HG02610 (cell line): Measurements from ENCODE around the gene C1orf198.

ENCODE experiments used
- ATAC-seq: cut with Tn5 transposase; IDR thresholded peaks from one replicate; pipeline ENCODE4 v1.9.1; 2021; ENCODE audit warnings: mild to moderate bottlenecking, moderate library complexity; ENCODE audit not compliant: unreplicated experiment

C1orf198 gene

GRCh38 chr1:230836793-230837192 is 31.5 kb downstream of the C1orf198 start:
- ATAC-seq = no peak

GRCh38 chr1:230836347-230836746 is 32.0 kb downstream of the C1orf198 start:
- no peak for ATAC-seq

GRCh38 chr1:230834292-230834691 is 34.0 kb downstream of the C1orf198 start:
- ATAC-seq = no peak

GRCh38 chr1:230833511-230833910 is 34.8 kb downstream of the C1orf198 start:
- ATAC-seq = no peak

GRCh38 chr1:230832476-230832875 is 35.8 kb downstream of the C1orf198 start:
- no peak for ATAC-seq

- ATAC-seq = no peak
Observed at GRCh38 chr1:230831771-230832170, 36.5 kb downstream of the C1orf198 start.

- no peak for ATAC-seq
Observed at GRCh38 chr1:230828421-230828820, 39.9 kb downstream of the C1orf198 start.

GRCh38 chr1:230827801-230828200 is 40.5 kb downstream of the C1orf198 start:
- ATAC-seq = no peak

GRCh38 chr1:230827081-230827681 is 41.1 kb downstream of the C1orf198 start:
- no peak for ATAC-seq

- no peak for ATAC-seq
Observed at GRCh38 chr1:230826166-230826875, 42.0 kb downstream of the C1orf198 start.

- no peak for ATAC-seq
Observed at GRCh38 chr1:230825761-230826160, 42.6 kb downstream of the C1orf198 start.

GRCh38 chr1:230824919-230825721 is 43.2 kb downstream of the C1orf198 start:
- no peak for ATAC-seq

- ATAC-seq = no peak
Observed at GRCh38 chr1:230824551-230824918, 43.8 kb downstream of the C1orf198 start.

GRCh38 chr1:230823931-230824381 is 44.4 kb downstream of the C1orf198 start:
- ATAC-seq = no peak

GRCh38 chr1:230823426-230823825 is 44.9 kb downstream of the C1orf198 start:
- ATAC-seq = no peak

GRCh38 chr1:230822092-230822581 is 46.2 kb downstream of the C1orf198 start:
- ATAC-seq = no peak

- ATAC-seq = no peak
Observed at GRCh38 chr1:230821346-230821745, 47.0 kb downstream of the C1orf198 start.

- ATAC-seq = no peak
Observed at GRCh38 chr1:230820568-230820967, 47.8 kb downstream of the C1orf198 start.

GRCh38 chr1:230819976-230820375 is 48.3 kb downstream of the C1orf198 start:
- no peak for ATAC-seq

- no peak for ATAC-seq
Observed at GRCh38 chr1:230818901-230819300, 49.4 kb downstream of the C1orf198 start.

GRCh38 chr1:230818367-230818766 is 50.0 kb downstream of the C1orf198 start:
- no peak for ATAC-seq

- ATAC-seq = no peak
Observed at GRCh38 chr1:230816018-230816417, 52.3 kb downstream of the C1orf198 start.
